Stimulated activated effector memory CD8-positive, alpha-beta T cell treated with anti-CD3 and anti-CD28 coated beads, Interleukin-12 subunit alpha, Interleukin-12 subunit beta, amount 100 ng/mL, for 72 hours (primary cell): ENCODE data around the gene CLIC1.

Source experiments
- ATAC-seq: fragments of 150-1000 bp; cut with Tn5 transposase; 2 replicates; pipeline ENCODE4 v1.10.0; 2021
- DNase-seq, 2 donors: peaks; one replicate each; pipeline ENCODE4 v3.0.0; 2021 to 2022; ENCODE audit warnings: low spot score in 2 of 2
- H3K27ac Mint-ChIP-seq: one replicate; pipeline ENCODE4 v1.8.0; 2022; ENCODE audit warnings: mild to moderate bottlenecking, mixed read lengths
- H3K36me3 Mint-ChIP-seq: one replicate; pipeline ENCODE4 v1.8.0; 2022; ENCODE audit warnings: mild to moderate bottlenecking, mixed read lengths
- H3K4me1 Mint-ChIP-seq: one replicate; pipeline ENCODE4 v1.8.0; 2022; ENCODE audit warnings: mixed read lengths
- H3K4me3 Mint-ChIP-seq: one replicate; pipeline ENCODE4 v1.8.0; 2022; ENCODE audit warnings: mild to moderate bottlenecking, mixed read lengths
- H3K9me3 Mint-ChIP-seq: one replicate; pipeline ENCODE4 v1.8.0; 2022; ENCODE audit warnings: mixed read lengths

The CLIC1 gene

DNA sequence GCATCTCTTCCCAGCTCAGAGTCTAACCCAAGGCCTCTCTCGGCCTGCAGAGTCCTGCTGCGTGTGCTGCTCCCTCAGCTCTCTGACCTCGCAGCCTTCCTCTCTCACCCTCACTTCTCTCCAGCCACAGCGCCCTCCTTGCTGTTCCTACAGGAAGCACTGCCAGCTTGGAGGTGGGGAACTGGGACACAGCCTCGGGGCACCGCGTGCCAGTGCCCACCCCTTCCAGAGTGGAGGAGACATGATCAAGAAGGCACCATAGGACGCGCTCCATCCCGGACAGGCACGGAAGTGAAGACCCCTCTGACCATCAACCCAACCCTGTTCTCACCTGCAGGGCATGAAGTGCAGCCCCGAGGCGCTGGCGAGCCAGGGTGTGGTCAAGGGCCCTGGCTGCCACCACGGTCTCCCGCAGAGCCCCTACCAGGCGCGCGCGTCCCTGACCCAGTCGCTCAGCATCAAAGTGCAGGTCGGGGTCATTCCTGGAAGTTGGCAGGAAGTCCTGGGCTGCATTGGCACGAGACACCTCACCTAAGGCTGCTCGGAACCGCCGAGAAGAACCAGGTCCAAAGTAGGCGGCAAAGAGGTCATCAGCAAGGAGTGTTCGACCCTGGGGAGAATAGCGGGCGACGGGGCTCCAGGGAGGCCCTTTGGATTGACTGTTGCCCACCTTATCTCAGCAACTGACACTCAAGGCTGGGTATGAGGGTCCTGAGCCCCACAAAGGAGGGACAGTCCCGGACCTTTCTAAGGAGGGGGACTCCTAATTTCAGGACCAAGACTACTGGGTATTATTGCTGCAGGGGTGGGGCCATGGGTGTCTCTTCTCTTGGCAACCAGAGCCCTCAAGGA, 39.5 kb upstream of the CLIC1 start:
- DNase-seq: no peak
- peaks cover 29% of the 10 kb centered on the region for H3K36me3 Mint-ChIP-seq
- peak overlapping the region; percentile 91 for H3K27ac Mint-ChIP-seq
- ATAC-seq: no peak
- no peaks in the 10 kb centered on the region for H3K9me3 Mint-ChIP-seq
- H3K4me3 Mint-ChIP-seq: peak overlapping the region; percentile 68
- H3K4me1 Mint-ChIP-seq: peaks cover 39% of the 10 kb centered on the region

DNA sequence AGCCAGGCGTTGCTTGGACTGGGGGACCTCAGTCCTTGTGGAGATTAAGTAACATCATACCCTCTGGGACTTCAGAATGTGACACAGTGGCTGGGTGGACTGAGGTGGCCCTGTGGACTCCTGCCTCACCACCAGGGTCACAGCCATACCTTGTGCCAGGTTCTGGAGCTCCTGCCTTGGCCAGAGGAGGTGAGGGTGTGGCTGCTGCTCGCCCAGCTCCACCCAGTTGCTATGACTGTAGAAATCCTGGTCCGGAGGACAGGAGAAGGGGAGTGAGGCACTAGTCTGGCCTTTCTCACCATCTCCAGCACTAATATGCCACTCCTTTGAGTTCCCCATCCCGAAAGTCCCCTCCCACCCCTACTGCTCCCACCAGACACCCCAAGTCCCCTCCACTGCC, 38.9 kb upstream of the CLIC1 start:
- Mint-ChIP-seq H3K27ac (peak overlapping the region; percentile 91), H3K36me3 (peaks cover 28% of the 10 kb centered on the region), H3K4me3 (no peak overlapping the region), H3K4me1 (peaks cover 39% of the 10 kb centered on the region), H3K9me3 (no peaks in the 10 kb centered on the region)
- ATAC-seq (no peak), DNase-seq (no peak)

DNA sequence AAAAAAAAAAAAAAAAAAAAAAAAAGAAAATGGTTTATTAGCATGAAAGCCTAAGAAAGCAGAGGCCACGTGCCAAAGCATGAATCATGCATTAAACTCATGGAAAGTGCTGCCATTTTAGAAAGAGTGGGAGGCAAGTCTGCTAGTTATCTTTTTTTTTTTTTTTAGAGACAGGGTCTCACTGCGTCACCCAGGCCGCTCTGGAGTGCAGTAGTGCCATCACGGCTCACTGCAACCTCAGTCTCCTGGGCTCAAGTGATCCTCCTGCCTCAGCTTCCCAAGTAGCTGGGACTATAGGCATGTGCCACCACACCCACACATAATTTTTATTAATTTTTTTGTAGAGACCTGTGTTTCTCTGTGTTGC, 35.6 kb upstream of the CLIC1 start:
- Mint-ChIP-seq H3K9me3 (no peaks in the 10 kb centered on the region), H3K36me3 (peaks cover 3% of the 10 kb centered on the region), H3K27ac (no peak overlapping the region), H3K4me1 (peaks cover 45% of the 10 kb centered on the region), H3K4me3 (peak overlapping the region; percentile 37)
- ATAC-seq: no peak
- DNase-seq: no peak

DNA sequence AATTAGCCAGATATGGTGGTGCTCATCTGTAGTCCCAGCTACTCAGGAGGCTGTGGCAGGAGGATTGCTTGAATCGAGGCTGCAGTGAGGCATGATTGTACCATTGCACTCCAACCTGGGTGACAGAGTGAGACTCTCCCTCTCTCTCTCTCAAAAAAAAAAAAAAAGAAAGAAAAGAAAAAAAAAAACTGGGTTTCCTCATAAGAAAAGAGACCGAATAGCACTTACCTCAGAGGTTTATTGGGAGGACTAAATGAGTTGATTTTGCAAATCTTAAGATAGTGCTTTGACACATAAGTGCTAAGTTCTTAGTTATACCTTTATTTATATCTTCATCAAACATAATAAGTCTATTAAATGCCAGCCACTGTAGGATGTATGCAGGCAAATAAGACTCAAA, 34.5 kb upstream of the CLIC1 start:
- Mint-ChIP-seq H3K9me3 (no peaks in the 10 kb centered on the region), H3K4me1 (peaks cover 34% of the 10 kb centered on the region), H3K36me3 (no peaks in the 10 kb centered on the region), H3K27ac (no peak overlapping the region), H3K4me3 (no peak overlapping the region)
- DNase-seq (no peak), ATAC-seq (no peak)

DNA sequence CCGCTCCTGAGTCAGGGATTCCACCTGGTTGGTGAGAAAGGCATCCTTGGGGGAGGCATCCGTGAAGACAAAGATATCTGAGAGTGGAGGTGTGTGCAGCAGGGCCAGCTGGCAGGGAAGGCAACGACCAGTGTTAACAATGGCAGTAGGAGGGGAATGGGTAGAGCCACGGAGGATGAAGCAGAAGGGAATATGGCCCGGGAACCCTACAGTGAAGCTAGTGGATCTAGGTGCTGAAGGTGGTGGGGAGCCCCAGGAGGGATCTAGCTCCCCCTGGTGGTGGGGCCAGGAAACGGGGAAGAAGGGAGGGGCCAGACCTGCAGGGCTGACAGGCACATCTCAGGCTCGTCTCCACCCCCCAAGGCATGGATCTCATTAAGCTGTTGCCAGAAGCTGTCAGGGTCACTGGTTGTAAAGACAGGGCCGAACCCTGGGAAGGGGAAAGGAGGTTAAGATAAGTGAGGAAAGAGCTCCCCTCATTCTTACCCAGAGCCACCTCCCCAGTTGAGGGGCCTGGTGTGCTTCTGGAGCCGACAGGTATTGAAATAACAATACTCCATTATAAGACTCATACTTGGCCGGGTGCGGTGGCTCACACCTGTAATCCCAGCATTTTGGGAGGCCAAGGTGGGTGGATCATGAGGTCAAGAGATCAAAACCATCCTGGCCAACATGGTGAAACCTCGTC, 33.5 kb upstream of the CLIC1 start:
- DNase-seq: peak; percentile 77 to 93
- no peaks in the 10 kb centered on the region for H3K36me3 Mint-ChIP-seq
- H3K4me3 Mint-ChIP-seq: no peak overlapping the region
- H3K27ac Mint-ChIP-seq: peak overlapping the region; percentile 33
- peaks cover 30% of the 10 kb centered on the region for H3K4me1 Mint-ChIP-seq
- ATAC-seq: peak; percentile 88
- no peaks in the 10 kb centered on the region for H3K9me3 Mint-ChIP-seq

DNA sequence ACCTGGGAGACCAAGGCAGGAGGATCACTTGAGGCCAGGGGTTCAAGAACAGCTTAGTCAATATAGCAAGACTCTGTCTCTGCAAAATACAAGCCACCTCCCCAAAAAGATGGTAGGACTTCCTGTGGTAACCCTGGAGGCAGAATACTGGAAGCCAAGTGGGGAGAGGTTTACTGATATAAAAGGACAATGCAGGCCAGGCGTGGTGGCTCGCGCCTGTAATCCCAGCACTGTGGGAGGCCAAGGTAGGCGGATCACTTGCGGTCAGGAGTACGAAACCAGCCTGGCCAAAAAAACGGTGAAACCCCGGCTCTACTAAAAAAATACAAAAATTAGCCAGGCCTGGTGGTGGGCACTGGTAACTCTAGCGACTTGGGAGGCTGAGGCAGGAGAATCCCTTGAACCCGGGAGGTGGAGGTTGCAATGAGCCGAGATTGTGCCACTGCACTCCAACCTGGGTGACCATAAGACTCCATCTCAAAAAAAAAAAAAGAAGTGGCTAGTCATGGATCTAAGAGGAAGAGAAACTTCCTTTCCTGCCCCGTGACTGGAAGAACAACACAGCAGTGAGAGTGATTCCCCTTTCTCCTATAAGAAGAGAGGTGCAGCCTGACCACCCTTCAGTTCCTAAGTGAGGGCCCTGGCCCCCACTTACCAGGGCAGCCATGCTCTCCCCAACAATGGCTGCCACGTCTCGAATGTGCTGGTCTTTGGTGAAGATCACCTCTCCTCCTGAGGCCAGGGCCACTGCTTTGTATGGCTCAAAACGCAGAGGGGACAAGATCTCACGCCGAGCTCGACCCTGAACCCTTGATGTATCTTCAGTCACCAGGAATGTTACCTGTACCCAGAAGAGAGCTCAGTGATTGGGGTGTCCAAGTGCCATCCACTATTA, 32.3 kb upstream of the CLIC1 start:
- H3K4me3 Mint-ChIP-seq: no peak overlapping the region
- H3K36me3 Mint-ChIP-seq: no peaks in the 10 kb centered on the region
- DNase-seq: no peak
- H3K4me1 Mint-ChIP-seq: peaks cover 33% of the 10 kb centered on the region
- H3K9me3 Mint-ChIP-seq: no peaks in the 10 kb centered on the region
- no peak overlapping the region for H3K27ac Mint-ChIP-seq
- no peak for ATAC-seq

DNA sequence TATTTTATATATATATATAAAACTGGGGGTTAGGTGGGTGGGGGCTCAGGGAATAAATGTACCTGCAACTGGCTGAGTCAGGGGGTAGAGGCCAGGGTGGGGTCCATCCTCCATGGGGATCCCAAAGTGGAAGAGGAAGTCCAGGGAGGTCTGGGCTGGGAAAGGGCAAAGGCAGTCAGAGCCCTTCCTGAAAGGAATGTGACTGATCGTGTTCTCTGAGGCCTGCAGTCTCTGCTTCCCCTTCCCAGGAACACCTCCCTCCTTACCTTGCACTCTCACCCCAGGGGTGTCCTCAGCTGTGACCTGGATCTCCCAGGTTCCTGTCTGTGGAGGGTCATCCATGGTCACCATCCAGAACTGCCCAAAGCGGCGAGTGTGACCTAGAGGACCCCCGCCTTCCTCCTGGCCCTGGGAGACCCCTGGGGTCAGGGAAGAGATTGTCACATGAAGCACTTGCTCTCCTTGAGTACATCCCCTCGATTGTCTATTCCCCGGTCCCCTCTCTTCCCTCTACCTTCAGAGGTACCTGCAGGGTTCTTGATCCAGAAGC, 30.8 kb upstream of the CLIC1 start:
- no peaks in the 10 kb centered on the region for H3K9me3 Mint-ChIP-seq
- H3K4me3 Mint-ChIP-seq: no peak overlapping the region
- ATAC-seq: no peak
- H3K27ac Mint-ChIP-seq: no peak overlapping the region
- peaks cover 31% of the 10 kb centered on the region for H3K4me1 Mint-ChIP-seq
- peaks cover 5% of the 10 kb centered on the region for H3K36me3 Mint-ChIP-seq
- DNase-seq: no peak

DNA sequence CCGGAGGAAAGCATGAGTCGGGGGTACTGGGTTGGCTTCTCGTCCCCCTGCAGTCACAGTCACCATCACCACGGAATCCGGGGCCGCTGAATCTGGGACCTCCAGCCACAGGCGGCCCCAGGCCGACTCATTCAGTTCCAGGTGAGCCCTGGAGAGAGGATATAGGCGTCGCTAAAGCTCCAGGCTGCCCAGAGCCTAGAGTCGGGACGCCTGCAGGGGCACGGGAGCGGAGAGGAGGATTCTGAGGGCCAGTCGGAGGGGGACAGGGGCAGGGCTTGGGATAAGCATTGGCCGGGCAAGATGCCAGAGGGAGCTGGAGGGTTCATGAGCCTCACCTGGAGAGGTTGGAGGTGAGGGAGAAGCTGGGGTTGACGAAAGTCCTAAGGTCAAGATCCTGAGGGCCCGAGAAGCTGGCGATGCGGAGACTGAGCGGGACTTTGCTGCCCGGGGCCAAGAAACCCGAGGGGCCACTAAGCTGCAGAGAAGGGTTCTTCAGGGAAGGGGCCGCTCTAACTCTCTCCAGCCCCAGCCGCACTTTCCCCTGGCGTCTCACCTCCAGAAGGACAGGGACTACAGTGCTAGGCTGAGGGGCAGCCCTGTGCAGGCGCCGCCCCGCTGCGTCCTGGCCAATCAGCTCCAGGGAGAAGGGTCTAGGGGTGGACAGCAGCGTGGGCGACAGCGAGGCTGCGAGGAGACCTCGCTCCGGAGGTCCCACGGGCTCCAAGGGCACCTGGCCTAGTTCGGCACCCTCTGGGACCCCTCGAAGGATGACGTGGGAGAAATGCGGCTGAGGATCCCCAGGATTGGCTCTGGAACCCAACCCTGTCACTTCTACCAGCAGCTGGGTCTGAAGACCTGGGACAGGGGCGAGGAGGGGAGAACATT, 29.8 kb upstream of the CLIC1 start:
- peak overlapping the region; percentile 78 for H3K27ac Mint-ChIP-seq
- H3K4me1 Mint-ChIP-seq: peaks cover 35% of the 10 kb centered on the region
- H3K36me3 Mint-ChIP-seq: peaks cover 13% of the 10 kb centered on the region
- DNase-seq (no peak), ATAC-seq (no peak)
- H3K4me3 Mint-ChIP-seq: no peak overlapping the region
- H3K9me3 Mint-ChIP-seq: no peaks in the 10 kb centered on the region

DNA sequence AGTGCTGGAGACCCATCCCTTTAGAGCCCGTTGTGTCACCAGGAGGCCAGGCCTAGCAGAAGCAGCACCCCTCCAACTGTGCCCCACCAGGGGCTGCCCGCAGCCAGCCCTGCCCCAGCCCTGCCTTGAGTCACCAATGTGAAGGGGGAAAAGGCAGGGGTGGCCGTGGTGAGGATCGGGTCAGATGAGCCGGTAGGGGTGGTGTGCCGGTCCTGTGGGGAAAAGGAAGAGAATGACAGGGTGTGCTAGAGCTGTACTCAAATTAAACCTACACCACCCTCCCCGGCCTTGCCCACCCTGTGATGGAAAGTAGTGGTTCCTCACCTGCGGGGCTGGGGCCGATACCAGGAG, 29.2 kb upstream of the CLIC1 start:
- Mint-ChIP-seq H3K4me3 (no peak overlapping the region), H3K9me3 (no peaks in the 10 kb centered on the region), H3K36me3 (peaks cover 20% of the 10 kb centered on the region), H3K4me1 (peaks cover 35% of the 10 kb centered on the region), H3K27ac (peak overlapping the region; percentile 78)
- DNase-seq (no peak), ATAC-seq (no peak)

DNA sequence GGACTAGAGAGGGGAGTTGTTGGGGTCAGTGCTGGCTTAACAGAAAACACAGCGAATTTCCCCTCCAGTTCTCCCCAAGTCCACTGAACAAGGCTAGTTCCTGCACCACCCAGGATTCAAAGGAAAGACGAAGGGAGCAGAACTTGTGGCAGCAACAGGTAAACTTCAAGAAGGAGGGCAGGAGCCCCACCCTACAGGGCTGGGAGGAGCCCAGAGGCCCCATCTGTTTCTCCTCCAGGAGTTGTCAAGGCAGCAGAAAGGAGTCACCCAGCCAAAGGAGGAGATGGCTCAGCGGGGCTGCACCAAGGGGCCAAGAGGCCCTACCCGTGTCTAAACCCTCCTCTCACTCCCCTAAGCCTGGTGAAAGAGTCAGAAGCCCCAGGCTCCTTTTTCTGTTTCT, 27.9 kb upstream of the CLIC1 start:
- Mint-ChIP-seq H3K36me3 (peaks cover 22% of the 10 kb centered on the region), H3K4me3 (no peak overlapping the region), H3K27ac (peak overlapping the region; percentile 88)

DNA sequence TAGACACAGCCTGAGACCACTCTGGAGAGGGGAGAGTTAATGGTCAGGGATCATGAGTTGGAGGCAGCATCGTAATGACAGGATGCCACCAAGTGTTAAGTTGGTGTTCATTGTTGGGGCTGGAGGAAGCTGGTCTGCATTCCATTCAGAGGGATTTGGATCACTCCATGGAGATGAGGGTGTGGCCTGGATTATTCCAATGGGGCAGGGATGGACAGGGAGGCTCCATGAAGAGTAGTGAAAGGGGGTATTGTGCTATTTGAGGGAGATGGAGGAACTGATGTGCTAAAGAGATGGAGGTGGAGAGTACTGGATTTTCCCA, 27.2 kb upstream of the CLIC1 start:
- H3K4me3 Mint-ChIP-seq: no peak overlapping the region
- H3K36me3 Mint-ChIP-seq: peaks cover 22% of the 10 kb centered on the region
- no peaks in the 10 kb centered on the region for H3K9me3 Mint-ChIP-seq
- H3K27ac Mint-ChIP-seq: peak overlapping the region; percentile 88
- ATAC-seq (no peak), DNase-seq (no peak)
- peaks cover 27% of the 10 kb centered on the region for H3K4me1 Mint-ChIP-seq

More for the DNA sequence above, 27.9 kb upstream of the CLIC1 start:
- no peak for ATAC-seq
- no peak for DNase-seq
- H3K4me1 Mint-ChIP-seq: peaks cover 27% of the 10 kb centered on the region
- no peaks in the 10 kb centered on the region for H3K9me3 Mint-ChIP-seq

DNA sequence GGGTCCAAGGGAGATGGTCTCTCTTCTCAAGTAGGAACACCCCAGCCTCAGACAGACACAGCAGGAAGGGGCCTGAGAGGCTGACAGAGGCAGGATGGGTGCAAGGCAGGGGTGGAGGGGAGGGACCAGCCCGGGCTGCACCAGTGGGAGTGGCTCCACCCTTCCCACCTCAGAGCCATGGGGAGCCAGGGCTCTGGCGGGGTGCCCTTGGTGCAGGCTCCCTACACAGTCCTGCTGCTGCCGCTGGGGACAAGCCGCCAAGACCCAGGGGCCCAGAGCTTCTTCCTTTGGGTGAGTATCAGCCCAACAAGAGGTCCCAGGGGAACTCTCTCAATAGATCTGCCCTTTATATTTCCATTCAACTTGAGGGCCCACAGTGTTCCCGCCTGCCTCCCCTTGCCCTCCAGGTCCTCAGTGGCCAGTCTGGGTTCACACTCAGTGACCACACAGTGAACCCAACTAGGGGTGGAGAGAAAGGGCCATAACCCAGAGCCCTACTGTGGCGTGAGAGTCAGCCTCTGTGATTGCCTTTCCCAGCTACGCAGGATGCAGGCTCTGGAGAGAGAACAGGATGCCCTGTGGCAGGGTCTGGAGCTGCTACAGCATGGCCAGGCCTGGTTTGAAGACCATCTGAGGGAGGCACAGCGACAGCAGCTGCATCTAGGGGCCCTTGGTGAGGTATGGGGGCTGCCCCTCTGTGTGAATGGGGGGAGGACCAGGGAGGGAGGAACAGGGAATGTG, 26.7 kb upstream of the CLIC1 start:
- no peak for DNase-seq
- ATAC-seq: no peak
- Mint-ChIP-seq H3K36me3 (peaks cover 22% of the 10 kb centered on the region), H3K9me3 (no peaks in the 10 kb centered on the region), H3K4me3 (no peak overlapping the region), H3K27ac (peak overlapping the region; percentile 88), H3K4me1 (peaks cover 25% of the 10 kb centered on the region)

DNA sequence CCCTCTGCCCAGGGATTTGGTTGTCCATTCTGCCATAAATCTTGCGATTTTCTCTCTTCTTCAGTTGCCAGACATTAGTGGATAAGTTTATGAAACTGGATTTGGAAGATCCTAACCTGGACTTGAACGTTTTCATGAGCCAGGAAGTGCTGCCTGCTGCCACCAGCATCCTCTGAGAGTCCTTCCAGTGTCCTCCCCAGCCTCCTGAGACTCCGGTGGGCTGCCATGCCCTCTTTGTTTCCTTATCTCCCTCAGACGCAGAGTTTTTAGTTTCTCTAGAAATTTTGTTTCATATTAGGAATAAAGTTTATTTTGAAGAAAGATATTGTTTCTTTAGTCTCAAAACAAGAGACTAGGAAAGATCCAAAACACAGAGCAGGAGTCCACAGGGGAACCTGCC, 26.0 kb upstream of the CLIC1 start, which contains the start of gene SAPCD1:
SAPCD1 (plus strand) TSS at position 301 of the 400 bp plus-strand sequence. CDS start 399 bp downstream, outside the sequence.
- ATAC-seq (no peak), DNase-seq (no peak)
- H3K4me1 Mint-ChIP-seq: peaks cover 18% of the 10 kb centered on the region
- peak within 1 kb of the TSS; percentile 88 for H3K27ac Mint-ChIP-seq
- peaks cover 22% of the 10 kb centered on the region for H3K36me3 Mint-ChIP-seq
- H3K9me3 Mint-ChIP-seq: no peaks in the 10 kb centered on the region
- H3K4me3 Mint-ChIP-seq: no peak within 1 kb of the TSS

DNA sequence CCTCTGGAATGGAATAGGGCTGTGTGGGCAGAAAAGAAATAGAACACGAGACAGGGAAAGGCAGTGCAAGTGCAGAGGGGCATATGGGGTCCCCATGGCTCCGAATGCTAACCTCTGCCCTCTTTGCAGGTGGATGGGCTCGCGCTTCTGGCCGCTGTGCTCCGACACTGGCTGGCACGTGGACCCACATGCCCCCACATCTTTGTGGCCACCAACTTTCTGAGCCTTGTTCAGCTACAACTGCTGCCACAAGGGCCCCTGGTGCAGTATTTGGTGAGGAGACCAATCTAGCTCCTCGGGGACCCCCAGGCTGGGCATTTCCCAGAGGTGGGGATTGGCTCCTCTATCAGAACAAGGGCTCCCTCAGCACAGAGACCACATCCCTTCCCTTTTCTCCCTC, 25.0 kb upstream of the CLIC1 start:
- H3K9me3 Mint-ChIP-seq: no peaks in the 10 kb centered on the region
- no peak for ATAC-seq

More for the DNA sequence above, 25.0 kb upstream of the CLIC1 start:
- H3K4me1 Mint-ChIP-seq: peaks cover 17% of the 10 kb centered on the region
- DNase-seq: no peak
- H3K4me3 Mint-ChIP-seq: no peak overlapping the region
- H3K27ac Mint-ChIP-seq: no peak overlapping the region
- peaks cover 22% of the 10 kb centered on the region for H3K36me3 Mint-ChIP-seq
